AG04450 (cell line): ENCODE data around the gene ATXN7L3B. TPM values are rescaled to one million over a fixed set of nuclear protein-coding genes. Genes with fewer than 3 reads are reported as not detected.

Experiments
- CTCF ChIA-PET: fragments of 300-600, 350-600 bp; formaldehyde crosslinking; extraction: SDS; loops from one replicate; lab custom pipeline; 2022; ENCODE audit warnings: antibody characterized with exemption, inconsistent platforms; lab: Charles Lee
- POLR2A ChIA-PET: fragments of 350-600 bp; formaldehyde crosslinking; extraction: SDS; loops from one replicate; lab custom pipeline; 2021; ENCODE audit warnings: antibody characterized with exemption, inconsistent platforms; lab: Yijun Ruan, JAX
- DNase-seq: peaks from one replicate; pipeline ENCODE4 v3.0.0-alpha.2; 2011; ENCODE audit warnings: low read depth, low spot score
- H3K27ac ChIP-seq: one replicate; pipeline ENCODE4 v1.5.1; 2012; ENCODE audit warnings: low read depth, low read length, control low read depth
- H3K27me3 ChIP-seq: one replicate; pipeline ENCODE4 v1.6.0; 2012; ENCODE audit warnings: low read length; ENCODE audit not compliant: control insufficient read depth, insufficient read depth
- H3K4me3 ChIP-seq: 2 replicates; pipeline ENCODE4 v1.5.1; 2011; ENCODE audit warnings: mild to moderate bottlenecking, low read depth, low read length, control low read depth
- H3K9me3 ChIP-seq: 2 replicates; pipeline ENCODE4 v1.5.1; 2012; ENCODE audit warnings: low read length; ENCODE audit not compliant: control insufficient read depth, insufficient read depth
- polyA minus RNA-seq: library from RNA; depleted of rRNA, polyadenylated mRNA; stranded (reverse); fragments of >200 nt; gene quantifications from 2 replicates; pipeline ENCODE4 v1.2.3, GENCODE V29; 2011; rRNA and poly(A)+ RNA removed
- polyA plus RNA-seq: library from polyadenylated mRNA; depleted of rRNA; stranded (reverse); fragments of >200 nt; gene quantifications from 2 replicates; pipeline ENCODE4 v1.2.3, GENCODE V29; 2011; rRNA removed
- TF ChIP-seq, protein P1 (sequence below): IDR thresholded peaks from 2 replicates; pipeline ENCODE4 v1.5.1; 2011; ENCODE audit warnings: low read depth, low read length, control low read depth, inconsistent platforms

Gene ATXN7L3B, protein sequence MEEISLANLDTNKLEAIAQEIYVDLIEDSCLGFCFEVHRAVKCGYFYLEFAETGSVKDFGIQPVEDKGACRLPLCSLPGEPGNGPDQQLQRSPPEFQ
- polyA plus RNA-seq, result 31.3 and 37.3 TPM in 2 replicates
- 30.2 and 37.6 TPM in 2 replicates for polyA minus RNA-seq

GRCh38 chr12:74537707-74538385, at the start of gene ATXN7L3B:
Gene ATXN7L3B, plus strand, starts transcription at chr12:74537835. Its CDS starts 278 bp downstream, at chr12:74538113.
- Histone ChIP-seq H3K9me3 (peaks cover 2% of the 10 kb centered on the region; the same call in 1 of the 2 replicates), H3K27ac (peak within 1 kb of the TSS; percentile 95), H3K27me3 (no peaks in the 10 kb centered on the region), H3K4me3 (peak within 1 kb of the TSS; percentile 74)
- ChIA-PET CTCF (no interaction called here), POLR2A (no interaction called here)
- DNase-seq, result peak; percentile 88
- TF ChIP-seq, protein P1, sequence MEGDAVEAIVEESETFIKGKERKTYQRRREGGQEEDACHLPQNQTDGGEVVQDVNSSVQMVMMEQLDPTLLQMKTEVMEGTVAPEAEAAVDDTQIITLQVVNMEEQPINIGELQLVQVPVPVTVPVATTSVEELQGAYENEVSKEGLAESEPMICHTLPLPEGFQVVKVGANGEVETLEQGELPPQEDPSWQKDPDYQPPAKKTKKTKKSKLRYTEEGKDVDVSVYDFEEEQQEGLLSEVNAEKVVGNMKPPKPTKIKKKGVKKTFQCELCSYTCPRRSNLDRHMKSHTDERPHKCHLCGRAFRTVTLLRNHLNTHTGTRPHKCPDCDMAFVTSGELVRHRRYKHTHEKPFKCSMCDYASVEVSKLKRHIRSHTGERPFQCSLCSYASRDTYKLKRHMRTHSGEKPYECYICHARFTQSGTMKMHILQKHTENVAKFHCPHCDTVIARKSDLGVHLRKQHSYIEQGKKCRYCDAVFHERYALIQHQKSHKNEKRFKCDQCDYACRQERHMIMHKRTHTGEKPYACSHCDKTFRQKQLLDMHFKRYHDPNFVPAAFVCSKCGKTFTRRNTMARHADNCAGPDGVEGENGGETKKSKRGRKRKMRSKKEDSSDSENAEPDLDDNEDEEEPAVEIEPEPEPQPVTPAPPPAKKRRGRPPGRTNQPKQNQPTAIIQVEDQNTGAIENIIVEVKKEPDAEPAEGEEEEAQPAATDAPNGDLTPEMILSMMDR, result no peak

GRCh38 chr12:74488134-74488533, 49.5 kb upstream of the ATXN7L3B start:
- Histone ChIP-seq H3K9me3 (no peaks in the 10 kb centered on the region), H3K27me3 (no peaks in the 10 kb centered on the region), H3K27ac (no peak overlapping the region), H3K4me3 (no peak overlapping the region)
- CTCF ChIA-PET, result no interaction called here
- TF ChIP-seq, protein P1, result no peak
- POLR2A ChIA-PET, result no interaction called here
- DNase-seq, result no peak

GRCh38 chr12:74489543-74489942, 48.1 kb upstream of the ATXN7L3B start:
- no peaks in the 10 kb centered on the region for H3K27me3 ChIP-seq
- no peaks in the 10 kb centered on the region for H3K9me3 ChIP-seq
- CTCF ChIA-PET, result no interaction called here
- no peak for DNase-seq
- no peak overlapping the region for H3K27ac ChIP-seq
- POLR2A ChIA-PET, result no interaction called here
- no peak overlapping the region for H3K4me3 ChIP-seq
- TF ChIP-seq, protein P1, result no peak

DNA sequence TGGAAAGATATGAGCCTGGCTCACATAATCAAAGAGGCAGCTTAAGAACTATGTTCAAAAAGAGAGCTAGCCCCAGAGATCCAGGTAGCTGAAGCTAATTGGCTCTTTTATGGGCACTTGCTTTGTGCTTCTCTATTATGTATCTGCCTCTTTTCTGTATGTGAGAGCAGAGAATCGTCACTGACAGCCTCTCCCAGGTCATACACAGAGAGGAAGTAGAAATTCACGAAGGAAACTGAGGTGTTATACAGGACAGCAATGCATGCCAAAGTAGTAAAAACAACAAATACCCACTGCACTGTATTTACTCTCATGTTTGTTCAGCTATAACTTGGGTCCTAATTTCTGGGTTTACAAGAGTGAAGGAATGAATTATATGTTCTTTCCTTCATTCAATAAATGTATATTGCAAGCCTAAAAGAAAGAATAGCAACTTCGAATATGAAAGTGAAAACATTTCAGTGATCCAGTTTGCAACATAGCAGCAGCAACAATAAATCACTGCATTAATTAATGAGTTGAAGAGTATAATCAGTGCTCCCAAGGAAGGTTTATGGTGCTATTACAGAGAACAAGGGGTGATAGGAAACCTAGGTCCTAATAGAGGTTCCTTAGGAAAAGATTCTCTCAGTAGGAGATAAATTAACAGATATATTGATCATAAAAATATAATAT, 47.1 kb upstream of the ATXN7L3B start:
- no peak overlapping the region for H3K4me3 ChIP-seq
- ChIA-PET POLR2A (no interaction called here), CTCF (no interaction called here)
- H3K9me3 ChIP-seq, result no peaks in the 10 kb centered on the region
- DNase-seq, result no peak
- H3K27me3 ChIP-seq, result no peaks in the 10 kb centered on the region
- H3K27ac ChIP-seq, result no peak overlapping the region
- TF ChIP-seq, protein P1, result no peak

DNA sequence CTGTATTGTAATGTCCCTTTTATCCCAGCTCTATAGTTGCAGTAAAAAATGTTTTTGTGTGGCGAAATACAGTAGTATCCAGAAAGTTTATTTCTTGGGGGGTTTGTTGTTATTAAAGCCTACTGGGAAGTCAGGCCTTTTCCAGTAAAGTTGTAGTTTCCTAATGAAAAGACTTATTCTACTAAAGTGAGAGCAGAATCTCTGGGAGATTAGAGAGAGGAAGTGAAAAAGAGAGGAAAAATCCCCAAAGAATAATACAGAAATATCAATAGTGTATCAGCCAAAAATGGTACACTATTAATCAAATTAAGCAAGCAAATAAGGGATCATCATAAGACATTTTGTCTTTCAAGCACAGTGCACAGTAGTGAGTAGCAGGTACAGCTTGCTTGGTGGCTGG, 46.3 kb upstream of the ATXN7L3B start:
- Histone ChIP-seq H3K4me3 (no peak overlapping the region), H3K9me3 (no peaks in the 10 kb centered on the region), H3K27me3 (no peaks in the 10 kb centered on the region), H3K27ac (no peak overlapping the region)
- TF ChIP-seq, protein P1, result no peak
- CTCF ChIA-PET, result no interaction called here
- no peak for DNase-seq
- POLR2A ChIA-PET, result no interaction called here
